Keratinocyte (primary cell): ENCODE data around the gene NFATC3. TPM values are rescaled to one million over a fixed set of nuclear protein-coding genes. Genes with fewer than 3 reads are reported as not detected.

Source experiments
- DNase-seq: peaks from one replicate; pipeline ENCODE4 v3.0.0-alpha.2; 2011; ENCODE audit warnings: low read depth, missing footprints, low spot score
- FAIRE-seq: peaks from 2 replicates; lab custom pipeline; 2011; peaks lifted over from hg19 to GRCh38; lab: Jason Lieb, UNC
- H2AFZ ChIP-seq: 2 replicates; pipeline ENCODE4 v1.6.0; 2012; ENCODE audit warnings: low read length, control low read depth, inconsistent platforms; ENCODE audit not compliant: control insufficient read depth
- H3K27ac ChIP-seq: 2 replicates; pipeline ENCODE4 v1.5.1; 2011; ENCODE audit warnings: low read length; ENCODE audit not compliant: control insufficient read depth, insufficient read depth
- H3K27me3 ChIP-seq: 3 replicates; pipeline ENCODE4 v1.6.0; 2011; ENCODE audit warnings: low read length; ENCODE audit not compliant: control insufficient read depth, insufficient read depth; ENCODE audit errors: extremely low read depth
- H3K36me3 ChIP-seq, 2 experiments: 2 replicates in 1 of 2; 3 replicates in 1 of 2; pipeline ENCODE4 v1.5.1; 2011; ENCODE audit warnings: low read length in 2 of 2, mild to moderate bottlenecking in 1 of 2; ENCODE audit not compliant: control insufficient read depth in 2 of 2, insufficient read depth in 2 of 2; ENCODE audit errors: extremely low read depth in 1 of 2
- H3K4me1 ChIP-seq: 3 replicates; pipeline ENCODE4 v1.5.1; 2011; ENCODE audit warnings: low read length; ENCODE audit not compliant: control insufficient read depth, insufficient read depth; ENCODE audit errors: extremely low read depth
- H3K4me2 ChIP-seq: 3 replicates; pipeline ENCODE4 v1.6.0; 2011; ENCODE audit warnings: low read depth, low read length; ENCODE audit not compliant: control insufficient read depth, insufficient read depth; ENCODE audit errors: extremely low read depth
- H3K4me3 ChIP-seq, 3 experiments: fragments of 200-600 bp in 1 of 3; sonication (generic) in 1 of 3; 2 replicates in 2 of 3; 3 replicates in 1 of 3; pipeline ENCODE4 v1.5.1; 2011 to 2016; ENCODE audit warnings: low read length in 3 of 3, mild to moderate bottlenecking in 3 of 3, control low read depth in 2 of 3, inconsistent platforms in 1 of 3, low read depth in 1 of 3, mixed read lengths in 1 of 3, mixed run types in 1 of 3, moderate library complexity in 1 of 3; ENCODE audit not compliant: control insufficient read depth in 2 of 3, insufficient read depth in 2 of 3; ENCODE audit errors: extremely low read depth in 1 of 3
- H3K79me2 ChIP-seq: 2 replicates; pipeline ENCODE4 v1.6.0; 2012; ENCODE audit warnings: low read length; ENCODE audit not compliant: control insufficient read depth, insufficient read depth
- H3K9ac ChIP-seq: 3 replicates; pipeline ENCODE4 v1.6.0; 2011; ENCODE audit warnings: low read length; ENCODE audit not compliant: control insufficient read depth, insufficient read depth; ENCODE audit errors: extremely low read depth
- H3K9me1 ChIP-seq: 3 replicates; pipeline ENCODE4 v1.6.0; 2011; ENCODE audit warnings: low read length; ENCODE audit not compliant: control insufficient read depth, insufficient read depth; ENCODE audit errors: extremely low read depth
- H3K9me3 ChIP-seq: 2 replicates; pipeline ENCODE4 v1.5.1; 2012; ENCODE audit warnings: low read depth, low read length; ENCODE audit not compliant: control insufficient read depth
- H4K20me1 ChIP-seq: 3 replicates; pipeline ENCODE4 v1.6.0; 2011; ENCODE audit warnings: low read length; ENCODE audit not compliant: control insufficient read depth, insufficient read depth; ENCODE audit errors: extremely low read depth
- CTCF ChIP-seq, 3 experiments: IDR thresholded peaks in 1 of 3; conservative IDR thresholded peaks in 1 of 3; optimal IDR thresholded peaks in 1 of 3; 2 replicates in 2 of 3; 3 replicates in 1 of 3; pipeline versions ENCODE3 to v1.5.1; 2011; ENCODE audit warnings: low read length in 3 of 3, mild to moderate bottlenecking in 3 of 3, moderate library complexity in 2 of 3, control low read depth in 1 of 3, inconsistent platforms in 1 of 3; ENCODE audit not compliant: insufficient read depth in 2 of 3; ENCODE audit errors: extremely low read depth in 1 of 3
- EZH2 ChIP-seq: IDR thresholded peaks from one replicate; pipeline ENCODE4 v1.6.1; 2012; ENCODE audit warnings: inconsistent platforms, mild to moderate bottlenecking, low read length, moderate library complexity
- dilution Hi-C: fragments of 300-500 bp; cut with MboI; formaldehyde crosslinking; loops from one replicate; pipeline ENCODE4 v1.7.0; 2020; ENCODE audit warnings: low sequenced_read_pairs; ENCODE audit not compliant: extremely low pct_ligation_motif_present
- polyA plus RNA-seq, 5 experiments: library from polyadenylated mRNA; depleted of rRNA in 3 of 5; stranded (reverse) in 3 of 5; stranded (forward) in 1 of 5; unstranded in 1 of 5; fragments of >200 nt; gene quantifications; 1 replicate in 1 of 5; 2 replicates in 3 of 5; 3 replicates in 1 of 5; pipeline versions ENCODE4 v1.2.1 to v1.2.3, GENCODE V29; 2011 to 2012; ENCODE audit warnings: missing spikeins in 2 of 5, low read depth in 1 of 5, low replicate concordance in 1 of 5

The NFATC3 gene
- polyA plus RNA-seq, 1 donor (not counting 4 experiments of a cell fraction or from before 2014, with no cell fraction given), result 11.5 TPM

GRCh38 chr16:68226116-68226515, 140.9 kb downstream of the NFATC3 start:
- no peak overlapping the region for H3K9ac ChIP-seq
- dilution Hi-C loops, result no loop called here
- TF ChIP-seq EZH2, result no peak
- TF ChIP-seq CTCF (optimal IDR thresholded peaks at IDR 0.05 in 1 of 3, IDR thresholded peaks at IDR 0.05 in 1 of 3, conservative IDR thresholded peaks at IDR 0.05 in 1 of 3; ENCODE audit: extremely low read depth in 1 of 3, insufficient read depth in 2 of 3, low read length in 3 of 3), result no peak
- H3K27ac ChIP-seq, result no peak overlapping the region
- no peak overlapping the region for H2AFZ ChIP-seq
- H3K9me3 ChIP-seq, result no peaks in the 10 kb centered on the region
- H3K27me3 ChIP-seq, result no peaks in the 10 kb centered on the region
- H3K36me3 ChIP-seq, result peaks cover 20 to 32% of the 10 kb centered on the region in 2 experiments
- H3K79me2 ChIP-seq, result no peaks in the 10 kb centered on the region
- DNase-seq (no peak), FAIRE-seq (no peak)
- no peaks in the 10 kb centered on the region for H3K4me1 ChIP-seq
- H4K20me1 ChIP-seq, result peaks cover 6% of the 10 kb centered on the region
- H3K9me1 ChIP-seq, result no peaks in the 10 kb centered on the region
- no peak overlapping the region for H3K4me3 ChIP-seq
- H3K4me2 ChIP-seq, result no peak overlapping the region

GRCh38 chr16:68227183-68227793, 142.1 kb downstream of the NFATC3 start:
- DNase-seq (no peak), FAIRE-seq (no peak)
- Histone ChIP-seq H3K4me3 (no peak overlapping the region), H3K9me1 (no peaks in the 10 kb centered on the region), H3K9ac (no peak overlapping the region), H3K4me1 (no peaks in the 10 kb centered on the region), H2AFZ (no peak overlapping the region), H3K4me2 (no peak overlapping the region), H3K36me3 (peaks cover 31 to 44% of the 10 kb centered on the region in 2 experiments), H3K27ac (no peak overlapping the region), H3K9me3 (no peaks in the 10 kb centered on the region), H3K27me3 (no peaks in the 10 kb centered on the region), H4K20me1 (peaks cover 6% of the 10 kb centered on the region), H3K79me2 (peaks cover 2% of the 10 kb centered on the region)
- dilution Hi-C loops, result no loop called here
- TF ChIP-seq CTCF (optimal IDR thresholded peaks at IDR 0.05 in 1 of 3, IDR thresholded peaks at IDR 0.05 in 1 of 3, conservative IDR thresholded peaks at IDR 0.05 in 1 of 3; ENCODE audit: extremely low read depth in 1 of 3, insufficient read depth in 2 of 3, low read length in 3 of 3) (no peak), EZH2 (no peak)
